Kidney epithelial cell (primary cell): ENCODE data around the gene TCTA. TPM values are rescaled to one million over a fixed set of nuclear protein-coding genes. Genes with fewer than 3 reads are reported as not detected.
A peak's percentile ranks its signal among the peaks of the same experiment; 100 is the strongest.

Source experiments
- DNase-seq: peaks from one replicate; pipeline ENCODE4 v3.0.0-alpha.2; 2010; ENCODE audit warnings: low read depth
- H3K27me3 ChIP-seq: 2 replicates; pipeline ENCODE4 v1.6.0; 2011; ENCODE audit warnings: low read length; ENCODE audit not compliant: control insufficient read depth, insufficient read depth
- H3K36me3 ChIP-seq: 2 replicates; pipeline ENCODE4 v1.5.1; 2011; ENCODE audit warnings: low read length; ENCODE audit not compliant: control insufficient read depth, insufficient read depth
- H3K4me3 ChIP-seq: 2 replicates; pipeline ENCODE4 v1.5.1; 2011; ENCODE audit warnings: low read depth, mild to moderate bottlenecking, control low read depth, low read length
- CTCF ChIP-seq: IDR thresholded peaks from 2 replicates; pipeline ENCODE4 v1.5.1; 2011; ENCODE audit warnings: mild to moderate bottlenecking, moderate library complexity, low read length, control low read depth, inconsistent platforms; ENCODE audit not compliant: insufficient read depth, poor library complexity, severe bottlenecking
- total RNA-seq: library from RNA; depleted of rRNA; stranded (reverse); fragments of >200 nt; gene quantifications from 2 replicates; pipeline ENCODE4 v1.2.3, GENCODE V29; 2015

Gene TCTA
- total RNA-seq, 1 donor from 2014 or later = 17.4 TPM

- DNase-seq = no peak
- Histone ChIP-seq H3K4me3 (no peak overlapping the region), H3K27me3 (no peaks in the 10 kb centered on the region), H3K36me3 (peaks cover 2% of the 10 kb centered on the region)
- TF ChIP-seq CTCF = no peak
These were observed 4.6 kb downstream of the TCTA start for GRCh38 chr3:49416867-49417266.

- TF ChIP-seq CTCF = no peak
- Histone ChIP-seq H3K36me3 (peaks cover 2% of the 10 kb centered on the region), H3K4me3 (no peak overlapping the region), H3K27me3 (no peaks in the 10 kb centered on the region)
- no peak for DNase-seq
These were observed 5.4 kb downstream of the TCTA start for GRCh38 chr3:49417516-49418120.

- Histone ChIP-seq H3K27me3 (no peaks in the 10 kb centered on the region), H3K36me3 (no peaks in the 10 kb centered on the region), H3K4me3 (peak overlapping the region; percentile 1)
- TF ChIP-seq CTCF = no peak
- no peak for DNase-seq
These were observed 9.7 kb downstream of the TCTA start for GRCh38 chr3:49421890-49422378.

- no peak for TF ChIP-seq CTCF
These were observed 10.4 kb downstream of the TCTA start, which contains the start of gene AMT for GRCh38 chr3:49422379-49423248. Gene AMT (minus strand): TSS chr3:49422473. CDS start chr3:49422450, 23 bp downstream.

GRCh38 chr3:49424816-49425215 is 12.6 kb downstream of the TCTA start:
- no peak for TF ChIP-seq CTCF
- no peak for DNase-seq
- H3K36me3 ChIP-seq = no peaks in the 10 kb centered on the region
- H3K27me3 ChIP-seq = no peaks in the 10 kb centered on the region
- H3K4me3 ChIP-seq = no peak overlapping the region

More at GRCh38 chr3:49422379-49423248, 10.4 kb downstream of the TCTA start, which contains the start of gene AMT:
- no peak for DNase-seq
- Histone ChIP-seq H3K36me3 (no peaks in the 10 kb centered on the region), H3K27me3 (no peaks in the 10 kb centered on the region), H3K4me3 (peak within 1 kb of the TSS; percentile 1)
